ENCODE measurements around the gene SPACA4. TPM values are rescaled to one million over a fixed set of nuclear protein-coding genes. Genes with fewer than 3 reads are reported as not detected.

SPACA4 gene
- polyA plus RNA-seq, 3 donors = not detected

- Histone ChIP-seq H3K27ac (ENCODE audit: low read depth in 1 of 2, low read length in 2 of 2) (peak within 1 kb of the TSS in 1 of 2 donors; percentile 14), H3K9ac (ENCODE audit: insufficient read depth, low read length, poor library complexity, severe bottlenecking) (no peak within 1 kb of the TSS), H3K79me2 (ENCODE audit: insufficient read depth, low read length) (peaks cover 33% of the 10 kb centered on the region), H3K4me3 (replicated peaks in 1 of 3; ENCODE audit: low read depth in 2 of 3, low read length in 3 of 3) (no peak within 1 kb of the TSS), H3K36me3 (replicated peaks in 1 of 2; ENCODE audit: control insufficient read depth in 1 of 2, insufficient read depth in 2 of 2, low read length in 2 of 2) (peaks cover 30 to 31% of the 10 kb centered on the region in 2 donors), H3K27me3 (ENCODE audit: control insufficient read depth in 2 of 2, insufficient read depth in 2 of 2, low read length in 2 of 2) (no peaks in the 10 kb centered on the region), H2AFZ (ENCODE audit: insufficient read depth, low read depth, low read length, poor library complexity, severe bottlenecking) (no peak within 1 kb of the TSS), H4K20me1 (ENCODE audit: insufficient read depth, low read length) (peaks cover 41% of the 10 kb centered on the region), H3K9me3 (replicated peaks in 1 of 2; ENCODE audit: control insufficient read depth in 1 of 2, insufficient read depth in 1 of 2, low read length in 2 of 2) (no peaks in the 10 kb centered on the region), H3K4me2 (replicated peaks; ENCODE audit: extremely low read depth, low read length, poor library complexity, severe bottlenecking) (no peak within 1 kb of the TSS), H3K4me1 (ENCODE audit: control insufficient read depth in 1 of 2, insufficient read depth in 2 of 2, low read length in 2 of 2) (peaks cover 20 to 25% of the 10 kb centered on the region in 2 donors)
- H3K4me3 Mint-ChIP-seq = no peak within 1 kb of the TSS
- WGBS (ENCODE audit: insufficient coverage) = 84% methylated on average over 17 of the region's 31 CpGs
- H3K36me3 Mint-ChIP-seq = peaks cover 27 to 30% of the 10 kb centered on the region in 2 donors
- DNase-seq = no peak
- TF ChIP-seq CTCF (IDR thresholded peaks at IDR 0.05) = no peak
- peaks cover 24% of the 10 kb centered on the region for H3K4me1 Mint-ChIP-seq
- peak within 1 kb of the TSS in 6 of 7 donors; percentile 3 to 81 (median 48) for H3K27ac Mint-ChIP-seq
- intact Hi-C loops (cut with micrococcal nuclease) = no loop called here
- H3K27me3 Mint-ChIP-seq (ENCODE audit: low read depth in 3 of 3) = peaks cover 0 to 2% (median 2%) of the 10 kb centered on the region in 3 donors
- peaks cover 0 to 3% (median 0%) of the 10 kb centered on the region in 7 donors for H3K9me3 Mint-ChIP-seq
These were observed 8.1 kb downstream of the SPACA4 start, which contains the start of gene FAM83E for GRCh38 chr19:48614436-48615230. TSS of gene FAM83E (minus strand) at chr19:48615076. CDS start at chr19:48613372, 1,704 bp downstream.

GRCh38 chr19:48615231-48616040 is 8.9 kb downstream of the SPACA4 start:
- peaks cover 27 to 30% of the 10 kb centered on the region in 2 donors for H3K36me3 Mint-ChIP-seq
- Histone ChIP-seq H3K4me3 (replicated peaks in 1 of 3; ENCODE audit: low read depth in 2 of 3, low read length in 3 of 3) (no peak overlapping the region), H3K9me3 (replicated peaks in 1 of 2; ENCODE audit: control insufficient read depth in 1 of 2, insufficient read depth in 1 of 2, low read length in 2 of 2) (no peaks in the 10 kb centered on the region), H3K36me3 (replicated peaks in 1 of 2; ENCODE audit: control insufficient read depth in 1 of 2, insufficient read depth in 2 of 2, low read length in 2 of 2) (peaks cover 30 to 31% of the 10 kb centered on the region in 2 donors), H2AFZ (ENCODE audit: insufficient read depth, low read depth, low read length, poor library complexity, severe bottlenecking) (no peak overlapping the region), H4K20me1 (ENCODE audit: insufficient read depth, low read length) (peaks cover 41% of the 10 kb centered on the region), H3K79me2 (ENCODE audit: insufficient read depth, low read length) (peaks cover 41% of the 10 kb centered on the region), H3K9ac (ENCODE audit: insufficient read depth, low read length, poor library complexity, severe bottlenecking) (no peak overlapping the region), H3K27me3 (ENCODE audit: control insufficient read depth in 2 of 2, insufficient read depth in 2 of 2, low read length in 2 of 2) (no peaks in the 10 kb centered on the region), H3K4me1 (ENCODE audit: control insufficient read depth in 1 of 2, insufficient read depth in 2 of 2, low read length in 2 of 2) (peaks cover 28 to 33% of the 10 kb centered on the region in 2 donors), H3K27ac (ENCODE audit: low read depth in 1 of 2, low read length in 2 of 2) (no peak overlapping the region), H3K4me2 (replicated peaks; ENCODE audit: extremely low read depth, low read length, poor library complexity, severe bottlenecking) (no peak overlapping the region)
- H3K4me3 Mint-ChIP-seq = no peak overlapping the region
- H3K4me1 Mint-ChIP-seq = peaks cover 32% of the 10 kb centered on the region
- no peak for DNase-seq
- WGBS (ENCODE audit: insufficient coverage) = 92% methylated on average over 5 of the region's 19 CpGs
- H3K9me3 Mint-ChIP-seq = peaks cover 0 to 3% (median 0%) of the 10 kb centered on the region in 7 donors
- intact Hi-C loops (cut with micrococcal nuclease) = no loop called here
- peaks cover 0 to 2% (median 0%) of the 10 kb centered on the region in 3 donors for H3K27me3 Mint-ChIP-seq (ENCODE audit: low read depth in 3 of 3)
- peak overlapping the region in 3 of 7 donors; percentile 7 to 72 (median 10) for H3K27ac Mint-ChIP-seq
- no peak for TF ChIP-seq CTCF (IDR thresholded peaks at IDR 0.05)
